ENCODE measurements around the gene DPPA4. TPM values are rescaled to one million over a fixed set of nuclear protein-coding genes. Genes with fewer than 3 reads are reported as not detected.
"Not testable (repeated sequence)": the region's sequence is repeated elsewhere in the genome, so short reads cannot be mapped to it uniquely, and the experiment has no call there.

Gene DPPA4
- total and polyA plus RNA-seq, 2 experiments from 2014 or later = 0.12 to 0.51 TPM

DNA sequence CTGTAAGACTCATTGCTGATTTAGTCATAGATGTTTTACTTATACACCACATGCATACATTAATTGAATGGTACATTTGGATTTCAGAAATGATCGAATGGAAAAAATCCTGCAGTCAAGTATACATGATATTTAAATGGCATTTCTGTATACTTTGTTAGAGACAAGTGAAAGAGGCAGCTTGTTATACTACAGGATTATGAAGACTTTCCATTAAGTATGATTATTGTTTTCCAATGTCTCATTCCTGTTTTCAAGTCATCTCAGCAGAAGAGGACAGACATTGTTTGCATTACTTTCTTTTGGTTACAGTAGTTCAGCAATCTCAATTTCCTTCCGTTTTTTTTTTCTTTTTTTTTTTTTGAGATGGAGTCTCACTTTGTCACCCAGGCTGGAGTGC is 36.6 kb upstream of the DPPA4 start:
- Histone ChIP-seq H3K36me3 (no peaks in the 10 kb centered on the region), H3K9me3 (ENCODE audit: low read depth) (no peaks in the 10 kb centered on the region), H3K27me3 (no peaks in the 10 kb centered on the region), H3K27ac (no peak overlapping the region), H3K4me1 (ENCODE audit: low read depth) (no peaks in the 10 kb centered on the region), H3K4me3 (no peak overlapping the region)
- TF ChIP-seq, protein P1, sequence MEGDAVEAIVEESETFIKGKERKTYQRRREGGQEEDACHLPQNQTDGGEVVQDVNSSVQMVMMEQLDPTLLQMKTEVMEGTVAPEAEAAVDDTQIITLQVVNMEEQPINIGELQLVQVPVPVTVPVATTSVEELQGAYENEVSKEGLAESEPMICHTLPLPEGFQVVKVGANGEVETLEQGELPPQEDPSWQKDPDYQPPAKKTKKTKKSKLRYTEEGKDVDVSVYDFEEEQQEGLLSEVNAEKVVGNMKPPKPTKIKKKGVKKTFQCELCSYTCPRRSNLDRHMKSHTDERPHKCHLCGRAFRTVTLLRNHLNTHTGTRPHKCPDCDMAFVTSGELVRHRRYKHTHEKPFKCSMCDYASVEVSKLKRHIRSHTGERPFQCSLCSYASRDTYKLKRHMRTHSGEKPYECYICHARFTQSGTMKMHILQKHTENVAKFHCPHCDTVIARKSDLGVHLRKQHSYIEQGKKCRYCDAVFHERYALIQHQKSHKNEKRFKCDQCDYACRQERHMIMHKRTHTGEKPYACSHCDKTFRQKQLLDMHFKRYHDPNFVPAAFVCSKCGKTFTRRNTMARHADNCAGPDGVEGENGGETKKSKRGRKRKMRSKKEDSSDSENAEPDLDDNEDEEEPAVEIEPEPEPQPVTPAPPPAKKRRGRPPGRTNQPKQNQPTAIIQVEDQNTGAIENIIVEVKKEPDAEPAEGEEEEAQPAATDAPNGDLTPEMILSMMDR (IDR thresholded peaks at IDR 0.05; ENCODE audit: low read depth, low read length) = no peak
- DNase-seq (ENCODE audit: low read depth in 1 of 2, low spot score in 1 of 2) = no peak

DNA sequence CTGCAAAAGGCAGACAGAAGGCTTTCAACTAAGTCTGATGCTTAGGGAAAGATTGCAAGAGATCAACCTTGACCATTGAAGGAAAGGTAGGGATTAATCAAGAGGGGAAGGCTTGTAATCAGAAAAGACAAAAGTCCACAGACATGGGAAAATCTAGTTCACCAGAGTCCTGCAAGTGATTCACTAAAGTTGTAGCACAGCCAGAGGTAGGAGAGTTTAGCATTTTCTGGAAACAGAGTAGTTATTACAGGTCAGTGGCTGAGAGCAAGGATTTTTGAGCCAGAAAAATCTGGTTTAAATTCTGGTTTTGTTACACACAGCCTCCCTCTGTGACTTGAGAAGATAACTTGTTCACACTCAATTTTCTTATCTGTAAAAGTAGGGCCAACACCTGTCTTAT is 35.3 kb upstream of the DPPA4 start:
- TF ChIP-seq, protein P1 (IDR thresholded peaks at IDR 0.05; ENCODE audit: low read depth, low read length) = no peak
- no peak for DNase-seq (ENCODE audit: low read depth in 1 of 2, low spot score in 1 of 2)
- H3K36me3 ChIP-seq = no peaks in the 10 kb centered on the region
- no peak overlapping the region for H3K27ac ChIP-seq
- H3K9me3 ChIP-seq (ENCODE audit: low read depth) = no peaks in the 10 kb centered on the region
- no peak overlapping the region for H3K4me3 ChIP-seq
- no peaks in the 10 kb centered on the region for H3K4me1 ChIP-seq (ENCODE audit: low read depth)
- H3K27me3 ChIP-seq = no peaks in the 10 kb centered on the region

DNA sequence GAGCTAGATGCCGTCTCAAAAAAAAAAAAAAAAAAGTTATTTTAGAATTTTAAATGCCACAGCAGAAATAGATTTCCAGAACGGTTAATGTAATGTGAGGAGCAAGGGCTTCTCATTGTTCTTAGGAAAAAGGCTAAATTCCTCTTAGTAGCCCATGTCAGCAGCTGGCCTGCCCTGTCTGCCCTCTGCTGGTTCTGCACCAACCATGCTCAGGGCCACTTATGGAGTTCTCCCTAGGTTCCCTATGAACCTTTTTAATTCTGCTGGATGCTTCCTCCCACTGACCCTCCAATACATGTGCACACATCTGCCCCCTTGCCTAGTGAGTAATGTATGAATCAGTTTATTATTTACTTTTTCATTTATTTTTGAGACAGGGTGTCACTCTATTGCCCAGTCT is 32.2 kb upstream of the DPPA4 start:
- peak in 1 of 2 donors; percentile 33 for DNase-seq (ENCODE audit: low read depth in 1 of 2, low spot score in 1 of 2)
- H3K36me3 ChIP-seq = no peaks in the 10 kb centered on the region

DNA sequence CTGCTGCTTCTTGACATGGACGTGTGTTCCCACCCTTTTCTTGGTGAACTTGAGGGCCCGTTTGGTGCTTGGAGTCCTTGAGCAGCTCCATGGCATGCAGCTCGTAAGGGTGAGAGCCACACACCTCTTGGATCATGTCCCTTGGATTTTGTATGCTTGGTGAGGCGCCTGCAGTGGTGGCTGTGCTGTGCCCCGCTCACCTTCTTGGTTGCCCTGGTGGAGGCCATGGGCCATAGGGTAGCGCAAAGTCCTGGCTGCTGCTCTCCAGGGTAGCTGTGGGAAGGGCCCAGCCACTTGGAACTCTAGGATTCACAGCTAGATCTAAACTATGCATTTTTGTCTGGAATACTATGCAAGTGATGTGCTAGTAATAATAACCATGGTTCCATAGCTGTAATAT is 26.7 kb upstream of the DPPA4 start:
- no peak overlapping the region for H3K4me3 ChIP-seq
- no peaks in the 10 kb centered on the region for H3K4me1 ChIP-seq (ENCODE audit: low read depth)
- no peaks in the 10 kb centered on the region for H3K27me3 ChIP-seq
- no peaks in the 10 kb centered on the region for H3K9me3 ChIP-seq (ENCODE audit: low read depth)
- TF ChIP-seq, protein P1 (IDR thresholded peaks at IDR 0.05; ENCODE audit: low read depth, low read length) = no peak
- H3K36me3 ChIP-seq = no peaks in the 10 kb centered on the region
- DNase-seq (ENCODE audit: low read depth in 1 of 2, low spot score in 1 of 2) = no peak
- H3K27ac ChIP-seq = no peak overlapping the region

More for the DNA sequence above, 32.2 kb upstream of the DPPA4 start:
- Histone ChIP-seq H3K9me3 (ENCODE audit: low read depth) (no peaks in the 10 kb centered on the region), H3K4me3 (no peak overlapping the region), H3K27me3 (no peaks in the 10 kb centered on the region), H3K4me1 (ENCODE audit: low read depth) (no peaks in the 10 kb centered on the region), H3K27ac (no peak overlapping the region)
- TF ChIP-seq, protein P1 (IDR thresholded peaks at IDR 0.05; ENCODE audit: low read depth, low read length) = peak; percentile 36

DNA sequence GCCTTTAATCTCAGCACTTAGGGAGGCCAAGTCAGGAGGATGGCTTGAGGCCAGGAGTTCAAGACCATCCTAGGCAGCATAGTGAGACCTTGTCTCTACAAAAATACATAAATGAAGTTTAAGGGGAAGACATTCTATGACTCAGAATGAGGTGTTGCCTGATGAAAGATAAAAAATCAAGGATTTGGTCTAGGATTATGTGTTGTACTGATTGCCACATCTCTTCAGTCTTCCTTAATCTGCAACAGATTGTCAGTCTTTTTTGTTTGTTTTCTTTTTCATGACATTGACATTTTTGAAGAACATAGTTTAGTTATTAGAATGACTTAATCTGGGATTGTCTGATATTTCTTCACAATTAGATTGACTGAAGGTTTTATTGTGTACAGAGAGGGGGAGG is 26.3 kb upstream of the DPPA4 start:
- DNase-seq (ENCODE audit: low read depth in 1 of 2, low spot score in 1 of 2) = no peak
- Histone ChIP-seq H3K9me3 (ENCODE audit: low read depth) (no peaks in the 10 kb centered on the region), H3K27ac (no peak overlapping the region), H3K36me3 (no peaks in the 10 kb centered on the region), H3K27me3 (no peaks in the 10 kb centered on the region), H3K4me1 (ENCODE audit: low read depth) (no peaks in the 10 kb centered on the region), H3K4me3 (no peak overlapping the region)
- TF ChIP-seq, protein P1 (IDR thresholded peaks at IDR 0.05; ENCODE audit: low read depth, low read length) = no peak

DNA sequence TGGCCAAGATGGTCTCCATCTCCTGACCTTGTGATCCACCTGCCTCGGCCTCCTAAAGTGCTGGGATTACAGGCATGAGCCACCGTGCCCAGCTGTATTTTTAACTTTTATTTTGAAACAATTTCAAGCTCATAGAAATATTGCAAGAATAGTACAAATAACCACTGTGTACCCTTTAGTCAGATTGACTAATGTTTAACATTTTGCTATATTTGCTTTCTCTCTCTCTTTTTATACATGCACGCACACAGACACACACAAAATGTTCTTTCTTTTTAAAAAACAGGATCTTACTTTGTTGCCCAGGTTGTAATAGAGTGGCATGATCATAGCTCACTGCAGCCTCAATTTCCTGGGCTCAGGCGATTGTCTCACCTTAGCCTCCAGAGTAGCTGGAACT is 25.5 kb upstream of the DPPA4 start:
- H3K9me3 ChIP-seq (ENCODE audit: low read depth) = no peaks in the 10 kb centered on the region
- DNase-seq (ENCODE audit: low read depth in 1 of 2, low spot score in 1 of 2) = no peak
- H3K27ac ChIP-seq = no peak overlapping the region
- TF ChIP-seq, protein P1 (IDR thresholded peaks at IDR 0.05; ENCODE audit: low read depth, low read length) = no peak
- H3K36me3 ChIP-seq = no peaks in the 10 kb centered on the region
- no peak overlapping the region for H3K4me3 ChIP-seq
- H3K4me1 ChIP-seq (ENCODE audit: low read depth) = no peaks in the 10 kb centered on the region
- H3K27me3 ChIP-seq = no peaks in the 10 kb centered on the region

DNA sequence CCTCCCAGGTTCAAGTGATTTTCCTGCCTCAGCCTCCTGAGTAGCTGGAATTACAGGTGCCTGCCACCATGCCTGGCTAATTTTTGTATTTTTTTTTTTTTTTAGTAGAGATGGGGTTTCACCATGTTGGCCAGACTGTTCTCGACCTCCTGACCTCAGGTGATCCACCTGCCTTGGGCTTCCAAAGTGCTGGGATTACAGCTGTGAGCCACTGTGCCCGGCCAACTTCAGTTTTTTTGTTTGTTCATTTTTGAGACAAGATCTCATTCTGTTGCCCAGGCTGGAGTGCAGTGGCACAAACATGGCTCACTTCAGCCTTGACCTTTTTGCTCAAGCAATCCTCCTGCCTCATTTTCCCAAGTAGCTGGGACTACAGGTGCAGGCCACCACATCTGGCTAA is 21.5 kb upstream of the DPPA4 start:
- not testable (repeated sequence) for H3K36me3 ChIP-seq; DNase-seq (ENCODE audit: low read depth in 1 of 2, low spot score in 1 of 2); H3K4me3 ChIP-seq; H3K27me3 ChIP-seq; H3K27ac ChIP-seq; H3K9me3 ChIP-seq (ENCODE audit: low read depth)
- peaks cover 12% of the 10 kb centered on the region for H3K4me1 ChIP-seq (ENCODE audit: low read depth)

Data from cardiac muscle cell (in vitro differentiated cells and primary cell).